GM12878 (cell line): ENCODE measurements around the gene RHOC. TPM values are rescaled to one million over a fixed set of nuclear protein-coding genes. Genes with fewer than 3 reads are reported as not detected.
A peak's percentile ranks its signal among the peaks of the same experiment; 100 is the strongest.

Experiments
- CHD1 ChIP-seq: IDR thresholded peaks from 2 replicates; pipeline ENCODE4 v1.6.1; 2012; ENCODE audit warnings: low read depth, low read length, improper control_type of control experiment
- CHD4 ChIP-seq: fragments of 200-600 bp; sonication (generic); IDR thresholded peaks from 2 replicates; pipeline ENCODE4 v1.6.1; 2016; ENCODE audit warnings: mild to moderate bottlenecking
- CREM ChIP-seq: IDR thresholded peaks from 2 replicates; pipeline ENCODE4 v1.6.1; 2014; ENCODE audit warnings: antibody characterized with exemption, low read depth
- EP300 ChIP-seq, 2 experiments: fragments of 150-350 bp in 1 of 2; IDR thresholded peaks; 2 replicates each; pipeline ENCODE4 v1.6.1; 2011 to 2012; ENCODE audit warnings: low read depth in 2 of 2, low read length in 2 of 2, borderline replicate concordance in 1 of 2, improper control_type of control experiment in 1 of 2, inconsistent platforms in 1 of 2; ENCODE audit not compliant: control insufficient read depth in 1 of 2
- GATAD2B ChIP-seq: fragments of 450-650 bp; conservative IDR thresholded peaks from 2 replicates; pipeline ENCODE4 v1.6.1; 2017; ENCODE audit warnings: low read depth, mild to moderate bottlenecking, moderate library complexity
- HDAC6 ChIP-seq: fragments of 200-600 bp; sonication (generic); IDR thresholded peaks from one replicate; pipeline ENCODE4 v1.8.0; 2017; ENCODE audit warnings: antibody characterized with exemption; ENCODE audit not compliant: unreplicated experiment
- KDM1A ChIP-seq: fragments of 200-600 bp; sonication (generic); IDR thresholded peaks from 2 replicates; pipeline ENCODE4 v1.6.1; 2016; ENCODE audit warnings: borderline replicate concordance
- MEF2B ChIP-seq: fragments of 450-650 bp; IDR thresholded peaks from 2 replicates; pipeline ENCODE4 v1.6.1; 2018; ENCODE audit warnings: mild to moderate bottlenecking, moderate library complexity; ENCODE audit not compliant: partially characterized antibody, poor library complexity, severe bottlenecking
- MTA3 ChIP-seq: IDR thresholded peaks from 2 replicates; pipeline ENCODE4 v1.6.1; 2012; ENCODE audit warnings: low read length, inconsistent platforms, borderline replicate concordance
- MYC ChIP-seq: IDR thresholded peaks from 2 replicates; pipeline ENCODE4 v1.6.1; 2011; ENCODE audit warnings: mild to moderate bottlenecking, low read length, moderate library complexity, inconsistent platforms; ENCODE audit not compliant: insufficient read depth, insufficient replicate concordance, insufficient read length, severe bottlenecking
- NR2C1 ChIP-seq: fragments of 450-650 bp; IDR thresholded peaks from 2 replicates; pipeline ENCODE4 v1.6.1; 2017; ENCODE audit warnings: antibody characterized with exemption, mild to moderate bottlenecking, moderate library complexity
- RELA ChIP-seq: fragments of 450-650 bp; IDR thresholded peaks from 2 replicates; pipeline ENCODE4 v1.8.0; 2014; ENCODE audit warnings: borderline replicate concordance; ENCODE audit not compliant: partially characterized antibody
- RFX5 ChIP-seq: IDR thresholded peaks from 2 replicates; pipeline ENCODE4 v1.6.1; 2011; ENCODE audit warnings: low read depth, low read length, improper control_type of control experiment
- RUNX3 ChIP-seq: IDR thresholded peaks from 2 replicates; pipeline ENCODE4 v1.6.1; 2012; ENCODE audit warnings: low read length, inconsistent platforms
- SMAD1 ChIP-seq: fragments of 450-650 bp; IDR thresholded peaks from 2 replicates; pipeline ENCODE4 v1.6.1; 2018; ENCODE audit warnings: mild to moderate bottlenecking, low read depth; ENCODE audit not compliant: partially characterized antibody
- TBL1XR1 ChIP-seq: IDR thresholded peaks from 2 replicates; pipeline ENCODE4 v1.6.1; 2012; ENCODE audit warnings: low read depth, low read length, improper control_type of control experiment
- TCF12 ChIP-seq: IDR thresholded peaks from 2 replicates; pipeline ENCODE4 v1.6.1; 2011; ENCODE audit warnings: low read depth, mild to moderate bottlenecking, low read length
- USF1 ChIP-seq: IDR thresholded peaks from 2 replicates; pipeline ENCODE4 v1.6.1; 2011; ENCODE audit warnings: borderline replicate concordance, low read depth, mild to moderate bottlenecking, moderate library complexity, mixed read lengths, low read length; ENCODE audit not compliant: insufficient read depth; ENCODE audit errors: extremely low read length
- ZBED1 ChIP-seq: IDR thresholded peaks from 2 replicates; pipeline ENCODE4 v1.6.1; 2016; ENCODE audit warnings: borderline replicate concordance
- polyA plus RNA-seq, 11 experiments: library from polyadenylated mRNA; depleted of rRNA in 4 of 11; unstranded in 6 of 11; stranded (reverse) in 5 of 11; fragments of >200 nt; fragmentation: Nextera tagmentation in 4 of 11; fragmentation: Illumina TruSeq in 1 of 11; extraction: Ambion mirVana in 4 of 11; extraction: Trizol in 1 of 11; gene quantifications; 1 replicate in 1 of 11; 2 replicates in 10 of 11; pipeline versions ENCODE4 v1.2.1 to v1.2.3, GENCODE V29; 2011 to 2016; ENCODE audit warnings: inconsistent platforms in 2 of 11, missing spikeins in 2 of 11, low read depth in 1 of 11
- total RNA-seq, 4 experiments: library from RNA; depleted of rRNA in 3 of 4; stranded (reverse); fragments of >200 nt in 3 of 4; fragmentation: Illumina TruSeq in 1 of 4; extraction: Trizol in 1 of 4; gene quantifications; 2 replicates each; pipeline versions ENCODE4 v1.2.1 to v1.2.3, GENCODE V29; 2013 to 2021
- TF ChIP-seq, protein P1 (sequence below): fragments of 450-650 bp; IDR thresholded peaks from 2 replicates; pipeline ENCODE4 v1.6.1; 2016; ENCODE audit warnings: mild to moderate bottlenecking, moderate library complexity, borderline replicate concordance
- TF ChIP-seq, protein P2 (sequence below), 3 experiments: IDR thresholded peaks in 2 of 3; conservative IDR thresholded peaks in 1 of 3; 2 replicates each; pipeline ENCODE4 v1.5.1; 2011; ENCODE audit warnings: low read depth in 3 of 3, low read length in 3 of 3, mild to moderate bottlenecking in 3 of 3, control low read depth in 2 of 3, moderate library complexity in 2 of 3, inconsistent platforms in 1 of 3, mixed read lengths in 1 of 3; ENCODE audit not compliant: control insufficient read depth in 2 of 3, insufficient read depth in 1 of 3; ENCODE audit errors: extremely low read depth in 1 of 3

Gene RHOC
- total and polyA plus RNA-seq, 10 of the 15 experiments (the other 5 are each of a cell fraction or from before 2014, with no cell fraction given), result 20.6 to 371 (median 158) TPM

GRCh38 chr1:112674440-112674985 lies 32.4 kb downstream of the RHOC start, which contains the start of gene MOV10 (continued):
- TF ChIP-seq, protein P1, sequence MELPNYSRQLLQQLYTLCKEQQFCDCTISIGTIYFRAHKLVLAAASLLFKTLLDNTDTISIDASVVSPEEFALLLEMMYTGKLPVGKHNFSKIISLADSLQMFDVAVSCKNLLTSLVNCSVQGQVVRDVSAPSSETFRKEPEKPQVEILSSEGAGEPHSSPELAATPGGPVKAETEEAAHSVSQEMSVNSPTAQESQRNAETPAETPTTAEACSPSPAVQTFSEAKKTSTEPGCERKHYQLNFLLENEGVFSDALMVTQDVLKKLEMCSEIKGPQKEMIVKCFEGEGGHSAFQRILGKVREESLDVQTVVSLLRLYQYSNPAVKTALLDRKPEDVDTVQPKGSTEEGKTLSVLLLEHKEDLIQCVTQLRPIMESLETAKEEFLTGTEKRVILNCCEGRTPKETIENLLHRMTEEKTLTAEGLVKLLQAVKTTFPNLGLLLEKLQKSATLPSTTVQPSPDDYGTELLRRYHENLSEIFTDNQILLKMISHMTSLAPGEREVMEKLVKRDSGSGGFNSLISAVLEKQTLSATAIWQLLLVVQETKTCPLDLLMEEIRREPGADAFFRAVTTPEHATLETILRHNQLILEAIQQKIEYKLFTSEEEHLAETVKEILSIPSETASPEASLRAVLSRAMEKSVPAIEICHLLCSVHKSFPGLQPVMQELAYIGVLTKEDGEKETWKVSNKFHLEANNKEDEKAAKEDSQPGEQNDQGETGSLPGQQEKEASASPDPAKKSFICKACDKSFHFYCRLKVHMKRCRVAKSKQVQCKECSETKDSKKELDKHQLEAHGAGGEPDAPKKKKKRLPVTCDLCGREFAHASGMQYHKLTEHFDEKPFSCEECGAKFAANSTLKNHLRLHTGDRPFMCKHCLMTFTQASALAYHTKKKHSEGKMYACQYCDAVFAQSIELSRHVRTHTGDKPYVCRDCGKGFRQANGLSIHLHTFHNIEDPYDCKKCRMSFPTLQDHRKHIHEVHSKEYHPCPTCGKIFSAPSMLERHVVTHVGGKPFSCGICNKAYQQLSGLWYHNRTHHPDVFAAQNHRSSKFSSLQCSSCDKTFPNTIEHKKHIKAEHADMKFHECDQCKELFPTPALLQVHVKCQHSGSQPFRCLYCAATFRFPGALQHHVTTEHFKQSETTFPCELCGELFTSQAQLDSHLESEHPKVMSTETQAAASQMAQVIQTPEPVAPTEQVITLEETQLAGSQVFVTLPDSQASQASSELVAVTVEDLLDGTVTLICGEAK, result no peak
- TF ChIP-seq RELA (no peak), MEF2B (peak; percentile 20), GATAD2B (no peak), CREM (0 out of 2 replicates have a peak, but pooled peaks have one; percentile 9), CHD1 (no peak), TBL1XR1 (no peak), TCF12 (peak; percentile 38; the same call in 1 of the 2 replicates), USF1 (no peak), ZBED1 (peak; percentile 20; the same call in 1 of the 2 replicates), MYC (no peak), RUNX3 (no peak; the same call in 1 of the 2 replicates), RFX5 (no peak), EP300 (IDR thresholded peaks at IDR 0.05; ENCODE audit: borderline replicate concordance in 1 of 2, control insufficient read depth in 1 of 2, low read depth in 2 of 2, low read length in 2 of 2) (0 out of 4 replicates have a peak, but pooled peaks of 1 of the 2 experiments have one; percentile 16), CHD4 (no peak), KDM1A (no peak), HDAC6 (no peak), SMAD1 (peak; percentile 84), NR2C1 (no peak), MTA3 (no peak; the same call in 1 of the 2 replicates)
- TF ChIP-seq, protein P2, sequence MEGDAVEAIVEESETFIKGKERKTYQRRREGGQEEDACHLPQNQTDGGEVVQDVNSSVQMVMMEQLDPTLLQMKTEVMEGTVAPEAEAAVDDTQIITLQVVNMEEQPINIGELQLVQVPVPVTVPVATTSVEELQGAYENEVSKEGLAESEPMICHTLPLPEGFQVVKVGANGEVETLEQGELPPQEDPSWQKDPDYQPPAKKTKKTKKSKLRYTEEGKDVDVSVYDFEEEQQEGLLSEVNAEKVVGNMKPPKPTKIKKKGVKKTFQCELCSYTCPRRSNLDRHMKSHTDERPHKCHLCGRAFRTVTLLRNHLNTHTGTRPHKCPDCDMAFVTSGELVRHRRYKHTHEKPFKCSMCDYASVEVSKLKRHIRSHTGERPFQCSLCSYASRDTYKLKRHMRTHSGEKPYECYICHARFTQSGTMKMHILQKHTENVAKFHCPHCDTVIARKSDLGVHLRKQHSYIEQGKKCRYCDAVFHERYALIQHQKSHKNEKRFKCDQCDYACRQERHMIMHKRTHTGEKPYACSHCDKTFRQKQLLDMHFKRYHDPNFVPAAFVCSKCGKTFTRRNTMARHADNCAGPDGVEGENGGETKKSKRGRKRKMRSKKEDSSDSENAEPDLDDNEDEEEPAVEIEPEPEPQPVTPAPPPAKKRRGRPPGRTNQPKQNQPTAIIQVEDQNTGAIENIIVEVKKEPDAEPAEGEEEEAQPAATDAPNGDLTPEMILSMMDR (IDR thresholded peaks at IDR 0.05 in 2 of 3, conservative IDR thresholded peaks at IDR 0.05 in 1 of 3; ENCODE audit: control insufficient read depth in 2 of 3, extremely low read depth in 1 of 3, insufficient read depth in 1 of 3, low read depth in 3 of 3, low read length in 3 of 3), result no peak
